Stimulated activated CD8-positive, alpha-beta memory T cell treated with anti-CD3 and anti-CD28 coated beads, Interleukin-15, amount 100 ng/mL, for 4 hours (primary cell): ENCODE measurements around the gene CDK14.
"Not testable (repeated sequence)": the region's sequence is repeated elsewhere in the genome, so short reads cannot be mapped to it uniquely, and the experiment has no call there.

Experiments used
- DNase-seq, 2 donors: peaks; one replicate each; pipeline ENCODE4 v3.0.0-alpha.2; 2020; ENCODE audit warnings: low read depth in 2 of 2

CDK14 gene

DNA sequence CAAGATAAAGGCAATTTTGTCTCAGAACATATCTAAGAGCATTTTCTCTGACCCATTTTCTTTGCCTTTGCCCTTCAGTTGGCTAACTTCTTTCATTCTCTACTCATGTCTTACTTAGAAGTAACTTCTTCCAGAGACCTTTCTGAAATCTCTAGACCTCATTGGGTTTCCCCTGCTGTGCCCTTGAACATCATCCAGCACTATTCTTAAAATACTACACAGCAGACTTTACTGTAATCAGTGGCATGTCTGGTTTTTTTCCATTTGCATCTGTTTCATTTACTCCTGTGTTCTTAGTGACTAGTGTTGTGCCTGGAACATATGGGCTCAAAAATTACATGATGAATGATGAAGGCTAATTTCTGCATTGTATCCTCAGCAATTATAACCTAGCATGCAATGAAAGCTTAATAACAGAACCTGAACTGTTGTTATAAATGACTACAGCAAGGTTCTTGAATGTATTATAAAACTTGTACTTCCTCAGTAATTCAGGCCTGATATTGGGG, 301.9 kb downstream of the CDK14 start:
- no peak for DNase-seq

DNA sequence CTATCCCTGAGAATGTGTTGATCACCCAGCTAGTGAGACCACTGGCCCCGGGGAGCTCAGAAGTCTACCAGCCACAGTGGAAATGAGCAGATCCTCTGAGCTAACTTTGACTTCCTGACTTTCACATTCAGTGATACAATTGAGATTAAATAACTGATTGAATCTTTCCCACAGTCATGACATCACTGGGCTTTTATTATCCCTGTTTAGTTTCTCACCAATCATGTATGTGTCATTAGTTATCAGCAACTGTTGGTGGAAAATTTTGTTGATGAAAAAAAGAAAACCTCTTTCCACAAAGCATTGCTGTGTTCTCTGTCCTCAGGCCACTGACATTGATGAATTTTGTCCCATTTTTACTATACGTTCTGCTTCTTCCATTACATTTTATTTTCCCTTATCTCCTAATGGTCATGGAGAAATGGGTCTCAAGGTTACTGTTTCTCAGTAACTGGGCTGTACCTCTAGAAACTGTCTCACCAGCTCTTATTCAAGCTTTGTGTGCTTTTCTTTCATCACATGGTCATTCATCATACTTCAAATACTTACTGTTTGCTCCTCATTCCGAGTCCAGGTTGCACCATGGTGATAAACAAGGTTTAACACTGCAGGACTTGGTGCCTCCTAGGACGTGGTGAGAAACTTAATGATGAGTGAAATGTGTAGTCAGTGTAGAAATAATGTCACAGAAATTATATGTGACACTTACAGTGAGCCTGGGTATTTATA, 304.7 kb downstream of the CDK14 start:
- DNase-seq, result no peak

- no peak for DNase-seq
These were observed 307.7 kb downstream of the CDK14 start for GRCh38 chr7:90903841-90904240.

- DNase-seq, result no peak
These were observed 314.0 kb downstream of the CDK14 start for GRCh38 chr7:90910136-90910535.

DNA sequence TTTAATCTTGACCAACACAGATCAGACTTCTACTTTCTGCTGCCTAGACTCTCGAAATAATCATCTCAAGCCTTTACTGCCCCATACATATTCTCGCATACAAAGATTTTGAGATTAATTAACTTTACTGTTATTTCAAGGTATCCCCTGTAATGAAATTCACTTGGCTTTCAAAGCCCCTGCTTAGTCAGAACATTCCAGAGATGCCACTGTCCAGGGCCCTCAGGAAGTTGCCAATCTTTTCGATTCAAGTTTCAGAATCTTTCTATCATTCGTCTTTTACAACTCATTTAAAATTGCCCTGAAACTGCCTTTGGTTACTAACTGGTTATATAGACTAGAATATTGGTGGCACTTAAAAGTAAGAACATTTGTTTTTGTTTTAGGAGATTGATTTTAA, 320.2 kb downstream of the CDK14 start:
- no peak for DNase-seq

GRCh38 chr7:90917539-90917938, 321.4 kb downstream of the CDK14 start:
- DNase-seq, result no peak

DNA sequence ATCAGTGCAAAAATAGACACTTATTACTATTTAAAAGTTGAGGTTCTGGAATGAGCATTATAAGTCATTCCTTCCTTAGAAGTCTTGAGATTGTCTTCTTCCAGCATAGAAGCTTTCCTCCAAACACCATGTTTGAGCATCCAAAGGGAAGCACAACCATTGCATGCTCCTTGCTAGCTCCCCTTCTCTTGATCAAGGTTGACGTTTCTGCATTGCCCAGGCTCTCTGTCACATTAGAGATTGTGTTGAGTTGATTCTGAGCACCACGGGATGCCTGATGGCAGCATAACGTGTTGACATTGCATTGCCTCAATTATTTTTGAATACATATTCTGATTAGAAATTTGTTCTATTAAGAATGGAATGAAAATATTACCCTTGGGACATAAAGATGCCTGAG, 322.2 kb downstream of the CDK14 start:
- DNase-seq, result no peak

- no peak for DNase-seq
These were observed 323.7 kb downstream of the CDK14 start for GRCh38 chr7:90919816-90920215.

DNA sequence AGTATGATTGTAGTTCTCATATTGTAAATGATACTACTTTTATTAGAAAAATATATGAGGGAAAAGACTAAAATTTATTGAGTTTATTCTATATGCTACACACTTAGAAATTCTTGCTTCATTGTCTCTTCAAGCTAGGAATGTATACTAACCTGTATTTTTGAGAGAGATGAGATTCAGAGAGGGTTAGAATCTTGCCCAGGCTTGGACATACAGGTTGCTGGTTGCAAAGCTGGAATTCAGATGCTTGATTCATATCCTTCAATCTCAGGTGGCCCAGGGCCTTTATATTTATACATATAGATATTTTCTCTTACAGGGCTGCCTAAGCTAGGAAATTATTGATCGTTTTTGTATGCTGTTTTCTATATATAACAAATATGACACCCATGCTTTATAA, 324.2 kb downstream of the CDK14 start:
- DNase-seq, result no peak

GRCh38 chr7:90923541-90923997, 327.4 kb downstream of the CDK14 start:
- DNase-seq, result no peak

DNA sequence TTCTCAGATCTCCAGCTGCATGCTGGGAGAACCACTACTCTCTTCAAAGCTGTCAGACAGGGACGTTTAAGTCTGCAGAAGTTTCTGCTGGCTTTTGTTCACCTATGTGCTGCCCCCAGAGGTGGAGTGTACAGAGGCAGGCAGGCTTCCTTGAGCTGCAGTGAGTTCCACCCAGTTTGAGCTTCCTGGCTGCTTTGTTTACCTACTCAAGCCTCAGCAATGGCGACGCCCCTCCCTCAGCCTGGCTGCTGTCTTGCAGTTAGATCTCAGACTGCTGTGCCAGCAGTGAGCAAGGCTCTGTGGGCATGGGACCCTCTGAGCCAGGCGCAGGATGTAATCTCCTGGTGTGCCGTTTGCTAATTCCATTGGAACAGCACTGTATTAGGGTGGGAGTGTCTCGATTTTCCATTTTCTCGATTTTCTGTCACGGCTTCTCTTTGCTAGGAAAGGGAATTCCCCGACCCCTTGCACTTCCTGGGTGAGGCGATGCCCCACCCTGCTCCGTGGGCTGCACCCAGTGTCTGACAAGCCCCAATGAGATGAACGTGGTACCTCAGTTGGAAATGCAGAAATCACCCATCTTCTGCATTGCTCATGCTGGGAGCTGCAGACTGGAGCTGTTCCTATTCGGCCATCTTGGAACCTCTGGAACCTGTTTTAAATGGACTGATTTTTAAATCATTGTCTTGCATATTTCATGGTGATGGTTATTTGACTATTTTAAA, 332.7 kb downstream of the CDK14 start:
- DNase-seq, result not testable (repeated sequence)

GRCh38 chr7:90931986-90932916, 336.1 kb downstream of the CDK14 start:
- no peak for DNase-seq

- DNase-seq, result no peak
These were observed 336.9 kb downstream of the CDK14 start for GRCh38 chr7:90933041-90933440.

DNA sequence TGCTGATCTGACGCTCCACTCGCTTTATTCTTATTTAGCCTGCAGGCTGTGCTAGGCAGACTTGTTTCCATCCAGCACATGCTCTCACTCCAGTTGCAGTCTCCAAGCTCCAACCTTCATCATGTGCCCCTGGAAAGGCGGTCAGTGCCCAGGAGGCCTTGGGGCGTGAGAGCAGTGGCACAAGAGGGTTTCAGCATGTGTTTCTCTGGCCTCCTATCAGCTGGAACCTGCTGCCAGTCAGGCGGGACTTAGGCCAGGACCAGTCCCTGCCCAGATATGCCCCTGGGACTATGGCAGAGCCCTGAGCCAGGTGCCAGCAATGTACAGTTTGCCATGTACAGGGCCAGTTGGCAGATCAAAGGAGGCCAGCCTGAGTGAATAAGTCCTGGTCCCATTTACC, 337.9 kb downstream of the CDK14 start:
- no peak for DNase-seq

- no peak for DNase-seq
These were observed 342.2 kb downstream of the CDK14 start for GRCh38 chr7:90938371-90938770.

DNA sequence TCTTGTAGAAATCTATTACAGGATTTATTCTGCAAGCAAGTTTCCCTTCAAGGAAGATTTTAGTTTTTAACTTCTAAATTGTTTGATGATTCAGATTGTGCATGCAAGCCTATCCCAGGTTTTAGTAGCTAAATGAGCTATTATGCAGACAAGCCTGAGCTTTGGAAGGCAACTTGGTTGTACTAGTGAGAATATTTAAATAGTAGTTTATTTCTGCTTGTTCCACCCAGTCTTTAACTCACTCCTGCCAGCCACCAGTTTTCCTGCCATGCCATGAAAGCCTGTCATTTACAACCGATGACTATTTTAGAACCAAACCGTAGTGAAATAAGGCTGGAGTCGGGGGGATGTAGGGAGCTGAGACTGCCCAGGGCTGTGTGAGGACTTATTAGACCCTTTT, 343.5 kb downstream of the CDK14 start:
- no peak for DNase-seq

GRCh38 chr7:90944021-90944420, 347.9 kb downstream of the CDK14 start:
- DNase-seq, result no peak

DNA sequence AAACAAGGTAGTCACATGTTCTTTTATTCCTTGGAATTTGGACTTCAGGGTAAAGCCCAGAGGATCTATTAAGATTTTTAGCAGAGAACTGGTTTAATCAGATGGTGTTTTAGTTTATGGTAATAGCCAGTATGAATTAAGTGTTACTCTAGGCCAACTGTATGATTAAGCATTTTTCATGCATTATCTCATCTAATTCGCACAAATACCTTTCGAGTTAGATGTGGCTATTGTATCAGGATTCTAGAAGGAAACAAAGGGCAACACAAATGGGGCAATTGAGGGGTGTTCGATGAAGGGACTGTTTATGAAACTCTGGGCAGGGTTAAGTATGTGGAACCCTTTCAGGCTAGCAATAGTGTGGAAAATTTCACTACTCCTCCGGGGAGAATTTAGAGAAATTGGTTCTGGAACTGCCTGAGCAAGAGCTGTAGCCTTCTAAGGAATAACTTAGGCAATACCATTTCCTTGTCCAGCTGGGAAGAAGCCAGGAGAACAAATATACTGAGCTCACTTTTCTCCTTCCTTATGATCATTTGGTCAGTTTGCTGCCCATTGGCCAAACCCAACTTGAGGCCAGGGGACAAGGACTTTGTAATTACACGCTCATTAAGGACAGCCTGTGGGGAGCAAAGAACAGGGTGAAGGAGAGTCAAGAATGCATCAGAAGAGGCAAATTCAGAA, 349.1 kb downstream of the CDK14 start:
- no peak for DNase-seq

DNA sequence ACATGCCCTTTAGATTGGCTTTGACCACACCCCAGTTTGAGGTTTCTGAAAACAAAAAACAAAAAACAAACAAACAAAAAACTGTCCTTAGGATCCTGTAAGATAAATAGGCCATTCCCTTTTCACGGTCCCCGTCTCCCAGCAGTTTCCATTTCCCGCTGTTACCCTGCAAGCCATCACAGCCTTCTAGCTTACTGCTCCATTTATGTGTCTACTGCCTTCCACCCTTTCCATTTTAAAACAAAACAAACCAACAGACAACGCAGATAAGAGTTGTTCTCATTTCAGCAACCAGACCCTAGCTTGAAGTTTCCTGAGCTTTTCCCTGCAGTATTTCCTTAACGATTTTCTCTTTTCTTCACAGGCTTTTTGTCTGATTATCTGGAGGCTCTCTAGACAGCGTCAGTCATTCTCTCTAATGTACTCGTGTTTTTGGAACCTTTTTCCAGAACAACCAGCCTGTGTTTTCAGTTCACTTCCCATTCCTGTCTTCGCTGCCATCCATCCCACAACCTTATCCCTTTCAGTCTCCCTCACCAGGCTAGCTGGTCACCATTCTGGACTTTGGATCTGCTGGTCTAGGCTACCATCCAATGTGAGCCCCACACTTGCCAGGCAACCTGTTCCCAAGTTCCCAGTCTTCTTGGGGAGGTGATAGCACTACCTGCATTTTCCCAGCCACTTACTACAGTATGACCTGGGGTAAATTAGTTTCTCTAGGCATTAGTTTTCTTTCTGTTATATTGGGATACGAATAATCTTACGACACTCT, 350.8 kb downstream of the CDK14 start:
- no peak for DNase-seq

GRCh38 chr7:90948085-90948484, 352.0 kb downstream of the CDK14 start:
- no peak for DNase-seq

- DNase-seq, result no peak
These were observed 355.1 kb downstream of the CDK14 start for GRCh38 chr7:90951229-90951628.
